Neural progenitor cell (in vitro differentiated cells): ENCODE data around the gene ARHGAP8. TPM values are rescaled to one million over a fixed set of nuclear protein-coding genes. Genes with fewer than 3 reads are reported as not detected.

Experiments
- DNase-seq: peaks from one replicate; pipeline ENCODE4 v3.0.0-alpha.2; 2016; ENCODE audit warnings: low spot score
- H2AFZ ChIP-seq: fragments of 200-600 bp; sonication (generic); replicated peaks from 2 replicates; pipeline ENCODE4 v1.6.1; 2016; ENCODE audit warnings: antibody characterized with exemption
- H3F3A ChIP-seq: fragments of 200-600 bp; sonication (generic); 2 replicates; pipeline ENCODE4 v1.6.1; 2016; ENCODE audit warnings: antibody characterized with exemption, low read depth
- H3K27ac ChIP-seq: fragments of 200-600 bp; sonication (generic); 2 replicates; pipeline ENCODE4 v1.5.1; 2016; ENCODE audit warnings: mild to moderate bottlenecking
- H3K27me3 ChIP-seq: fragments of 200-600 bp; sonication (generic); 2 replicates; pipeline ENCODE4 v1.6.1; 2016; ENCODE audit warnings: mild to moderate bottlenecking, moderate library complexity
- H3K36me3 ChIP-seq: fragments of 200-600 bp; sonication (generic); 2 replicates; pipeline ENCODE4 v1.5.1; 2016
- H3K4me1 ChIP-seq: fragments of 200-600 bp; sonication (generic); 2 replicates; pipeline ENCODE4 v1.6.1; 2016; ENCODE audit warnings: mixed run types
- H3K4me2 ChIP-seq: fragments of 200-600 bp; sonication (generic); 2 replicates; pipeline ENCODE4 v1.6.1; 2016
- H3K4me3 ChIP-seq: fragments of 200-600 bp; sonication (generic); 2 replicates; pipeline ENCODE4 v1.5.1; 2016
- H3K79me2 ChIP-seq: fragments of 200-600 bp; sonication (generic); 2 replicates; pipeline ENCODE4 v1.6.1; 2016; ENCODE audit warnings: low read depth
- H3K9ac ChIP-seq: fragments of 200-600 bp; sonication (generic); 2 replicates; pipeline ENCODE4 v1.6.1; 2016
- H3K9me3 ChIP-seq: fragments of 200-600 bp; sonication (generic); 2 replicates; pipeline ENCODE4 v1.5.1; 2016; ENCODE audit warnings: low read depth
- H4K20me1 ChIP-seq: fragments of 200-600 bp; sonication (generic); 2 replicates; pipeline ENCODE4 v1.6.1; 2016; ENCODE audit warnings: low read depth
- H3K27ac Mint-ChIP-seq: 3 replicates; pipeline ENCODE4 v1.8.0; 2021; ENCODE audit warnings: mixed read lengths
- H3K27me3 Mint-ChIP-seq: 2 replicates; pipeline ENCODE4 v1.8.0; 2022; ENCODE audit warnings: low read depth, mild to moderate bottlenecking, inconsistent platforms, moderate library complexity, mixed read lengths; ENCODE audit not compliant: insufficient read depth
- H3K36me3 Mint-ChIP-seq: 3 replicates; pipeline ENCODE4 v1.8.0; 2021; ENCODE audit warnings: mixed read lengths
- H3K4me1 Mint-ChIP-seq: 3 replicates; pipeline ENCODE4 v1.8.0; 2021; ENCODE audit warnings: mixed read lengths
- H3K4me3 Mint-ChIP-seq: 3 replicates; pipeline ENCODE4 v1.8.0; 2021; ENCODE audit warnings: mild to moderate bottlenecking, moderate library complexity, mixed read lengths
- H3K9me3 Mint-ChIP-seq: 3 replicates; pipeline ENCODE4 v1.8.0; 2020; ENCODE audit warnings: mixed read lengths
- EZH2 ChIP-seq: fragments of 200-600 bp; sonication (generic); IDR thresholded peaks from 2 replicates; pipeline ENCODE4 v1.6.1; 2017; ENCODE audit warnings: antibody characterized with exemption, mild to moderate bottlenecking, moderate library complexity
- EZH2phosphoT487 ChIP-seq: fragments of 200-600 bp; sonication (generic); IDR thresholded peaks from 2 replicates; pipeline ENCODE4 v1.6.1; 2017; ENCODE audit warnings: antibody characterized with exemption
- total RNA-seq: library from RNA; depleted of rRNA; stranded (reverse); fragments of >200 nt; gene quantifications from 2 replicates; pipeline ENCODE4 v1.2.3, GENCODE V29; 2015; ENCODE audit warnings: low replicate concordance
- TF ChIP-seq, protein P1 (sequence below): fragments of 200-600 bp; sonication (generic); IDR thresholded peaks from 2 replicates; pipeline ENCODE4 v1.5.1; 2017; ENCODE audit warnings: antibody characterized with exemption, mild to moderate bottlenecking

The ARHGAP8 gene
- total RNA-seq, 1 donor from 2014 or later = 3.0 TPM

DNA sequence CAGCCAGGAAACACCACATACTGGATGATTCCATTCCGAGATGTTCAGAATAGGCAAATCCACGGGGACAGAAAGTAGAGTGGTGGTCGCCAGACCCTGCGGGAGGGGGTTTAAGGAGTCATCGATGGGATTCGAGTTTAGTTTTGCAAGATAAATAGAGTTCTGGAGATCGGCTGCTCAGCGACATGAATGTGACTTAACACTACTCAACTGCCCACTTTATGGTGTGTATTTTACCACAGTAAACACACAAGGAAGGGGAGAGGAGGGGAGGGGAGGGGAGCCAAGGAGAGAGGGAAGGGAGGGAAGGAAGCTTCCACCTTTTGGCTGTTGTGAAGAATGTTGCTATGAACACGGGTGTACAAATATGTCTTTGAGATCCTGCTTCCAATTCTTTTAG, 10.4 kb upstream of the ARHGAP8 start:
- H3K4me3 Mint-ChIP-seq = no peak overlapping the region
- Histone ChIP-seq H3K9me3 (no peaks in the 10 kb centered on the region), H3K79me2 (no peaks in the 10 kb centered on the region), H3K36me3 (no peaks in the 10 kb centered on the region), H3K27me3 (no peaks in the 10 kb centered on the region), H3K4me3 (no peak overlapping the region), H3K4me2 (no peak overlapping the region), H3F3A (no peaks in the 10 kb centered on the region), H4K20me1 (no peaks in the 10 kb centered on the region), H3K27ac (no peak overlapping the region), H2AFZ (no peak overlapping the region), H3K4me1 (no peaks in the 10 kb centered on the region), H3K9ac (no peak overlapping the region)
- H3K27me3 Mint-ChIP-seq = peaks cover 14% of the 10 kb centered on the region
- H3K27ac Mint-ChIP-seq = no peak overlapping the region
- no peak for TF ChIP-seq EZH2
- TF ChIP-seq, protein P1, sequence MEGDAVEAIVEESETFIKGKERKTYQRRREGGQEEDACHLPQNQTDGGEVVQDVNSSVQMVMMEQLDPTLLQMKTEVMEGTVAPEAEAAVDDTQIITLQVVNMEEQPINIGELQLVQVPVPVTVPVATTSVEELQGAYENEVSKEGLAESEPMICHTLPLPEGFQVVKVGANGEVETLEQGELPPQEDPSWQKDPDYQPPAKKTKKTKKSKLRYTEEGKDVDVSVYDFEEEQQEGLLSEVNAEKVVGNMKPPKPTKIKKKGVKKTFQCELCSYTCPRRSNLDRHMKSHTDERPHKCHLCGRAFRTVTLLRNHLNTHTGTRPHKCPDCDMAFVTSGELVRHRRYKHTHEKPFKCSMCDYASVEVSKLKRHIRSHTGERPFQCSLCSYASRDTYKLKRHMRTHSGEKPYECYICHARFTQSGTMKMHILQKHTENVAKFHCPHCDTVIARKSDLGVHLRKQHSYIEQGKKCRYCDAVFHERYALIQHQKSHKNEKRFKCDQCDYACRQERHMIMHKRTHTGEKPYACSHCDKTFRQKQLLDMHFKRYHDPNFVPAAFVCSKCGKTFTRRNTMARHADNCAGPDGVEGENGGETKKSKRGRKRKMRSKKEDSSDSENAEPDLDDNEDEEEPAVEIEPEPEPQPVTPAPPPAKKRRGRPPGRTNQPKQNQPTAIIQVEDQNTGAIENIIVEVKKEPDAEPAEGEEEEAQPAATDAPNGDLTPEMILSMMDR = no peak
- TF ChIP-seq EZH2phosphoT487 = no peak
- DNase-seq = no peak
- peaks cover 6% of the 10 kb centered on the region for H3K4me1 Mint-ChIP-seq
- H3K9me3 Mint-ChIP-seq = no peaks in the 10 kb centered on the region
- no peaks in the 10 kb centered on the region for H3K36me3 Mint-ChIP-seq

DNA sequence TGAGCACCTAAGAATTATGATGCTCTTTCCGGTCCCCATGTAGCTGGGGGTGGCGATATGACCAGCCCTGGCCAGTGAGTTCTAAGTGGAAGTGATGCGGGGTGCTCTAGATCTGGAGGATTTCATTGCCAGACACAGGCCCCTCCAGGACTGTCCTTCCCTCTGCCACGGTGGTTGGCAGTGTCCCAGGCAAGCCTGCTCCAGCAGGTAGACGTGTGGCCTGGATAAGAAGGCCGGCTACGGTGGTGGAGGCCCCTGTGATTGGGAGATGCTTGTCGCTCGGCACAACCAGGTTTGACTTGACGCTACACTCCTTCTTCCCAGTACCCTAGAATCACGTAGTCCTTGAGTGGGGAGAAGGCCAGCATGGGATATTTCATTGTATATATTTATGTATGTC, 9.1 kb upstream of the ARHGAP8 start:
- Histone ChIP-seq H3K4me1 (no peaks in the 10 kb centered on the region), H3K4me3 (no peak overlapping the region), H3K79me2 (no peaks in the 10 kb centered on the region), H3K27me3 (no peaks in the 10 kb centered on the region), H4K20me1 (no peaks in the 10 kb centered on the region), H3F3A (no peaks in the 10 kb centered on the region), H3K9ac (no peak overlapping the region), H3K9me3 (no peaks in the 10 kb centered on the region), H3K36me3 (no peaks in the 10 kb centered on the region), H3K4me2 (no peak overlapping the region), H3K27ac (no peak overlapping the region), H2AFZ (no peak overlapping the region)
- no peaks in the 10 kb centered on the region for H3K9me3 Mint-ChIP-seq
- H3K4me3 Mint-ChIP-seq = no peak overlapping the region
- no peak overlapping the region for H3K27ac Mint-ChIP-seq
- H3K4me1 Mint-ChIP-seq = peaks cover 9% of the 10 kb centered on the region
- no peaks in the 10 kb centered on the region for H3K36me3 Mint-ChIP-seq
- no peak for DNase-seq
- TF ChIP-seq EZH2phosphoT487 (no peak), EZH2 (no peak)
- TF ChIP-seq, protein P1 = no peak
- peaks cover 14% of the 10 kb centered on the region for H3K27me3 Mint-ChIP-seq

DNA sequence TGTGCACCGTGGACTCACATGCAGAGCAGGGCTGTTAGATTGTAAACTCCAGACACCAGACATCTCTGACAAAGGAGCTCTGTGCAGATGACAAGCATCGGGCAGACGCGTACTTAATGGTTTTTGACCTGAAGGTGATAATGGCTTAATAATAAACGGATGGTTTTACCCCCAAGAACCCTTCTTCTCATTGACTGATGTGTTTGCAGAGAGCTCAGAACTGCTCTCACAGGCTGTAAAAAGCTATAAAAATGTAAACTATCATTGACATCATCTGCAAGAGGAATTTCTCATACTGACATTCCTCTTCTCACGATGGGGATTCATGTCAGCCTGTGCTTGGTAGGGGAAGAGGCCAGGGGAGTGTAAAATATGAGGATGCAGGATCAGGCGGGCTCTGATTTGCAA, 8.6 kb upstream of the ARHGAP8 start:
- Histone ChIP-seq H2AFZ (no peak overlapping the region), H3K9me3 (no peaks in the 10 kb centered on the region), H4K20me1 (no peaks in the 10 kb centered on the region), H3F3A (no peaks in the 10 kb centered on the region), H3K27me3 (no peaks in the 10 kb centered on the region), H3K36me3 (no peaks in the 10 kb centered on the region), H3K4me2 (no peak overlapping the region), H3K4me1 (no peaks in the 10 kb centered on the region), H3K9ac (no peak overlapping the region), H3K27ac (no peak overlapping the region), H3K4me3 (no peak overlapping the region), H3K79me2 (no peaks in the 10 kb centered on the region)
- H3K4me1 Mint-ChIP-seq = peaks cover 9% of the 10 kb centered on the region
- H3K4me3 Mint-ChIP-seq = no peak overlapping the region
- H3K9me3 Mint-ChIP-seq = no peaks in the 10 kb centered on the region
- H3K27me3 Mint-ChIP-seq = peaks cover 14% of the 10 kb centered on the region
- TF ChIP-seq, protein P1 = no peak
- TF ChIP-seq EZH2phosphoT487 (no peak), EZH2 (no peak)
- H3K36me3 Mint-ChIP-seq = no peaks in the 10 kb centered on the region
- H3K27ac Mint-ChIP-seq = no peak overlapping the region
- DNase-seq = no peak
